Smooth muscle cell (in vitro differentiated cells): Measurements from ENCODE around the gene MIOX. TPM values are rescaled to one million over a fixed set of nuclear protein-coding genes. Genes with fewer than 3 reads are reported as not detected.

ENCODE experiments used
- DNase-seq: peaks from one replicate; lab custom pipeline; 2025; ENCODE audit not compliant: unreplicated experiment; lab: John Stamatoyannopoulos, UW
- H2AFZ ChIP-seq: fragments of 200-600 bp; sonication (generic); 2 replicates; pipeline ENCODE4 v1.6.0; 2016; ENCODE audit warnings: antibody characterized with exemption, low read depth, mild to moderate bottlenecking
- H3F3A ChIP-seq: fragments of 200-600 bp; sonication (generic); 2 replicates; pipeline ENCODE4 v1.6.0; 2017; ENCODE audit warnings: antibody characterized with exemption, low read depth
- H3K27ac ChIP-seq: fragments of 200-600 bp; sonication (generic); 2 replicates; pipeline ENCODE4 v1.5.1; 2016; ENCODE audit warnings: low read depth, mild to moderate bottlenecking
- H3K27me3 ChIP-seq: fragments of 200-600 bp; sonication (generic); 2 replicates; pipeline ENCODE4 v1.6.1; 2016; ENCODE audit warnings: low read depth, mild to moderate bottlenecking
- H3K36me3 ChIP-seq: fragments of 200-600 bp; sonication (generic); 2 replicates; pipeline ENCODE4 v1.5.1; 2016; ENCODE audit warnings: low read depth
- H3K4me1 ChIP-seq: fragments of 200-600 bp; sonication (generic); 2 replicates; pipeline ENCODE4 v1.5.1; 2016; ENCODE audit warnings: low read depth
- H3K4me2 ChIP-seq: fragments of 200-600 bp; sonication (generic); 2 replicates; pipeline ENCODE4 v1.6.0; 2016; ENCODE audit warnings: mild to moderate bottlenecking
- H3K4me3 ChIP-seq: fragments of 200-600 bp; sonication (generic); 2 replicates; pipeline ENCODE4 v1.5.1; 2016; ENCODE audit warnings: mild to moderate bottlenecking
- H3K79me2 ChIP-seq: fragments of 200-600 bp; sonication (generic); 2 replicates; pipeline ENCODE4 v1.6.0; 2016; ENCODE audit warnings: low read depth, mild to moderate bottlenecking
- H3K9ac ChIP-seq: fragments of 200-600 bp; sonication (generic); 2 replicates; pipeline ENCODE4 v1.6.0; 2016; ENCODE audit warnings: low read depth
- H3K9me3 ChIP-seq: fragments of 200-600 bp; sonication (generic); replicated peaks from 2 replicates; pipeline ENCODE4 v1.5.1; 2016; ENCODE audit warnings: low read depth
- H4K20me1 ChIP-seq: fragments of 200-600 bp; sonication (generic); 2 replicates; pipeline ENCODE4 v1.6.0; 2016; ENCODE audit warnings: low read depth
- CTCF ChIP-seq: fragments of 200-600 bp; sonication (generic); IDR thresholded peaks from 2 replicates; pipeline ENCODE4 v1.5.1; 2017; ENCODE audit warnings: borderline replicate concordance, mild to moderate bottlenecking, antibody characterized with exemption; ENCODE audit not compliant: insufficient read depth, poor library complexity, severe bottlenecking
- WGBS: methylation state at CpG from one replicate; pipeline ENCODE4 v1.1.7; 2016; ENCODE audit warnings: low lambda C conversion rate; 5-methylcytosine and 5-hydroxymethylcytosine counted together
- polyA plus RNA-seq: library from polyadenylated mRNA; unstranded; fragments of >200 nt; fragmentation: Nextera tagmentation; extraction: Ambion mirVana; gene quantifications from 2 replicates; pipeline ENCODE4 v1.2.1, GENCODE V29; 2016
- total RNA-seq: library from RNA; depleted of rRNA; stranded (reverse); fragments of >200 nt; gene quantifications from 2 replicates; pipeline ENCODE4 v1.2.3, GENCODE V29; 2014

MIOX gene
- total and polyA plus RNA-seq, 2 experiments from 2014 or later, result 0.49 TPM; not detected in 1

GRCh38 chr22:50522806-50523438 is 36.3 kb downstream of the MIOX start:
- Histone ChIP-seq H3K4me3 (no peak overlapping the region), H3K9me3 (no peaks in the 10 kb centered on the region), H2AFZ (no peak overlapping the region), H3K36me3 (no peaks in the 10 kb centered on the region), H3K79me2 (peaks cover 10% of the 10 kb centered on the region), H3K27me3 (no peaks in the 10 kb centered on the region), H3K9ac (no peak overlapping the region), H3F3A (peaks cover 21% of the 10 kb centered on the region), H3K4me2 (no peak overlapping the region), H3K27ac (no peak overlapping the region), H4K20me1 (peaks cover 19% of the 10 kb centered on the region), H3K4me1 (no peaks in the 10 kb centered on the region)
- no peak for TF ChIP-seq CTCF
- DNase-seq, result no peak
- 94% methylated on average over 22 of the region's 22 CpGs for WGBS

- TF ChIP-seq CTCF, result no peak
- no peak overlapping the region for H3K4me2 ChIP-seq
Measured at GRCh38 chr22:50523458-50523805, 36.8 kb downstream of the MIOX start.

GRCh38 chr22:50523806-50524675 is 37.4 kb downstream of the MIOX start:
- no peak for TF ChIP-seq CTCF
- Histone ChIP-seq H3K27ac (no peak overlapping the region), H3F3A (peaks cover 31% of the 10 kb centered on the region), H4K20me1 (peaks cover 30% of the 10 kb centered on the region), H3K79me2 (peaks cover 10% of the 10 kb centered on the region), H2AFZ (no peak overlapping the region), H3K27me3 (no peaks in the 10 kb centered on the region), H3K36me3 (no peaks in the 10 kb centered on the region), H3K9me3 (no peaks in the 10 kb centered on the region), H3K4me2 (peak overlapping the region; percentile 97), H3K4me1 (no peaks in the 10 kb centered on the region), H3K9ac (peak overlapping the region; percentile 27), H3K4me3 (peak overlapping the region; percentile 79)
- no peak for DNase-seq
- WGBS, result 79% methylated on average over 21 of the region's 25 CpGs

More at GRCh38 chr22:50523458-50523805, 36.8 kb downstream of the MIOX start:
- peaks cover 26% of the 10 kb centered on the region for H3F3A ChIP-seq
- 96% methylated on average over 16 of the region's 16 CpGs for WGBS
- H3K27me3 ChIP-seq, result no peaks in the 10 kb centered on the region
- no peak overlapping the region for H3K4me3 ChIP-seq
- no peak for DNase-seq
- H3K9ac ChIP-seq, result no peak overlapping the region
- peaks cover 10% of the 10 kb centered on the region for H3K79me2 ChIP-seq
- no peaks in the 10 kb centered on the region for H3K4me1 ChIP-seq
- H3K9me3 ChIP-seq, result no peaks in the 10 kb centered on the region
- no peaks in the 10 kb centered on the region for H3K36me3 ChIP-seq
- H4K20me1 ChIP-seq, result peaks cover 24% of the 10 kb centered on the region
- H3K27ac ChIP-seq, result no peak overlapping the region
- no peak overlapping the region for H2AFZ ChIP-seq
